ENCODE results near the gene AGBL2.

DNA sequence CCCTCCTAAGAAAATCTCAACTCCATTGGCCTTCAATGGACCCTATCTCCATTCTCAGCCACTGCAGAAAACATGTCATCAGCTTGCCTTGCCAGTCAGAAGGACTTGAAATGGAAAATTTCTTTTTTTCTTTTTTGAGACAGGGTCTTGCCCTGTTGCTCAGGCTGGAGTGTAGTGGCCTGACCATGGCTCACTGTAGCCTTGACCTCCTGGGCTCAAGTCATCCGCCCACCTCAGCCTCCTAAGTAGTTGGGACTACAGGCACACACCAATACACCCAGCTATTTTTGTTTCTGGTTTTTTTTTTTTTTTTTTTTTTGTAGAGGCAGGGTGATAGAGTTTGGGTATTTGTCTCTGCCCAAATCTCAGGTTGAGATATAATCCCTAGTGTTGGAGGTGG, 29.0 kb downstream of the AGBL2 start:
- TF ChIP-seq CTCF (IDR thresholded peaks at IDR 0.05) = no peak
- no peak for TF ChIP-seq POLR2A (IDR thresholded peaks at IDR 0.05)
- TF ChIP-seq EP300 (IDR thresholded peaks at IDR 0.05; ENCODE audit: low read depth) = no peak
- no peak for TF ChIP-seq POLR2AphosphoS5 (IDR thresholded peaks at IDR 0.05)
